Prostate gland (tissue), 2 donors: ENCODE results near the gene SLC28A3. TPM values are rescaled to one million over a fixed set of nuclear protein-coding genes. Genes with fewer than 3 reads are reported as not detected.

Experiments used
- DNase-seq: peaks from one replicate; pipeline ENCODE4 v3.0.0-alpha.2; 2019; ENCODE audit warnings: low spot score
- H3K27ac ChIP-seq, 2 donors: fragments of 200-600 bp; sonication (generic); 2 replicates each; pipeline ENCODE4 v1.5.1; 2017 to 2019
- H3K27me3 ChIP-seq: fragments of 200-600 bp; sonication (generic); replicated peaks from 2 replicates; pipeline ENCODE4 v1.5.1; 2019; ENCODE audit not compliant: insufficient read depth
- H3K36me3 ChIP-seq, 2 donors: fragments of 200-600 bp; sonication (generic); 1 replicate in 1 of 2; 2 replicates in 1 of 2; pipeline versions ENCODE4 v1.5.1 to v1.8.1; 2017 to 2019
- H3K4me1 ChIP-seq: fragments of 200-600 bp; sonication (generic); replicated peaks from 2 replicates; pipeline ENCODE4 v1.5.1; 2019
- H3K4me3 ChIP-seq, 2 donors: fragments of 200-600 bp; sonication (generic); 2 replicates each; pipeline ENCODE4 v1.5.1; 2017 to 2019
- H3K9me3 ChIP-seq: fragments of 200-600 bp; sonication (generic); 2 replicates; pipeline ENCODE4 v1.5.1; 2017
- CTCF ChIP-seq, 4 experiments: fragments of 200-600 bp in 2 of 4; fragments of 450-650 bp in 2 of 4; sonication (generic) in 2 of 4; IDR thresholded peaks; 1 replicate in 3 of 4; 2 replicates in 1 of 4; pipeline ENCODE4 v1.5.1; 2016 to 2019; ENCODE audit warnings: antibody characterized with exemption in 4 of 4, mild to moderate bottlenecking in 2 of 4, moderate library complexity in 2 of 4
- POLR2A ChIP-seq: fragments of 450-650 bp; IDR thresholded peaks from one replicate; pipeline ENCODE4 v1.6.1; 2016; ENCODE audit warnings: antibody characterized with exemption, mild to moderate bottlenecking
- POLR2AphosphoS5 ChIP-seq: sonication (generic); formaldehyde crosslinking; IDR thresholded peaks from one replicate; pipeline ENCODE4 v1.6.1; 2017; ENCODE audit warnings: antibody characterized with exemption
- WGBS: methylation state at CpG from one replicate; pipeline ENCODE4 v1.1.5; 2018; 5-methylcytosine and 5-hydroxymethylcytosine counted together
- intact Hi-C: fragments of 100-400 bp; cut with DNase I; formaldehyde crosslinking; loops from one replicate; pipeline ENCODE4 v1.14.2; 2022
- total RNA-seq, 2 donors: library from RNA; depleted of rRNA; stranded (reverse); fragments of >200 nt; gene quantifications; one replicate each; pipeline ENCODE4 v1.1.0, GENCODE V29; 2016

Gene SLC28A3
- total RNA-seq, 2 donors from 2014 or later = 0.23 TPM; not detected in 1

GRCh38 chr9:84235511-84235910, 105.0 kb downstream of the SLC28A3 start:
- Histone ChIP-seq H3K27ac (no peak overlapping the region), H3K27me3 (no peaks in the 10 kb centered on the region), H3K9me3 (no peaks in the 10 kb centered on the region), H3K36me3 (no peaks in the 10 kb centered on the region), H3K4me1 (no peaks in the 10 kb centered on the region), H3K4me3 (no peak overlapping the region)
- intact Hi-C loops = no loop called here
- no peak for TF ChIP-seq POLR2AphosphoS5
- no peak for TF ChIP-seq CTCF (IDR thresholded peaks at IDR 0.05)
- no peak for TF ChIP-seq POLR2A
- DNase-seq = no peak
- 89% methylated on average over 4 of the region's 4 CpGs for WGBS

- intact Hi-C loops = no loop called here
- Histone ChIP-seq H3K9me3 (no peaks in the 10 kb centered on the region), H3K27ac (no peak overlapping the region), H3K27me3 (no peaks in the 10 kb centered on the region), H3K36me3 (no peaks in the 10 kb centered on the region), H3K4me3 (no peak overlapping the region), H3K4me1 (no peaks in the 10 kb centered on the region)
- DNase-seq = no peak
- WGBS = 52% methylated on average over 6 of the region's 6 CpGs
- TF ChIP-seq CTCF (IDR thresholded peaks at IDR 0.05) (no peak), POLR2AphosphoS5 (no peak), POLR2A (no peak)
Measured at GRCh38 chr9:84230355-84231145, 110.0 kb downstream of the SLC28A3 start.

DNA sequence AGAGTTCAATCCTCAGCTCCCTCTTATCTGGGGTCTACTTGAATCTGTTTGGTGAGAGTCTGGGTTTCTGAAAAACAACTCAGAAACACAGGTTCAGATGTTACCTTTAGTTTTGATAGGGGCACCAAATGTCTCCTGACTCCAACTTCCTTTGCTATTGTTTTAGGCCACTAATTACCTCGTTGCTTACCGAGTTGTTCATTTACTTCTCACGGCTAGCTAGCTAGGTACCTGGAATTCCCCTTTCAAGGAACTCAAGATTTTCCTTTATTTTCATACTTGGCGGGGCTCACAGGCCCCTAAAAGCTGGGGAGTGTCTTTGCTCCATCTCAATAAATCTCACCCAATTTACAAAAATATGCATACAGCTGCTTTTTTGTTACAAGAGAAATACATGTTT, 111.4 kb downstream of the SLC28A3 start:
- WGBS = 60% methylated on average over 4 of the region's 4 CpGs
- DNase-seq = no peak
- Histone ChIP-seq H3K4me1 (no peaks in the 10 kb centered on the region), H3K9me3 (no peaks in the 10 kb centered on the region), H3K4me3 (no peak overlapping the region), H3K36me3 (no peaks in the 10 kb centered on the region), H3K27ac (no peak overlapping the region), H3K27me3 (no peaks in the 10 kb centered on the region)
- intact Hi-C loops = no loop called here
- TF ChIP-seq POLR2AphosphoS5 (no peak), POLR2A (no peak)

- Histone ChIP-seq H3K27ac (no peak overlapping the region), H3K36me3 (no peaks in the 10 kb centered on the region), H3K4me3 (no peak overlapping the region), H3K27me3 (no peaks in the 10 kb centered on the region), H3K4me1 (no peaks in the 10 kb centered on the region), H3K9me3 (no peaks in the 10 kb centered on the region)
- no peak for TF ChIP-seq CTCF (IDR thresholded peaks at IDR 0.05)
- no peak for TF ChIP-seq POLR2A
- no peak for TF ChIP-seq POLR2AphosphoS5
- intact Hi-C loops = no loop called here
- no peak for DNase-seq
- 51% methylated on average over 5 of the region's 5 CpGs for WGBS
Measured at GRCh38 chr9:84228130-84228720, 112.3 kb downstream of the SLC28A3 start.

DNA sequence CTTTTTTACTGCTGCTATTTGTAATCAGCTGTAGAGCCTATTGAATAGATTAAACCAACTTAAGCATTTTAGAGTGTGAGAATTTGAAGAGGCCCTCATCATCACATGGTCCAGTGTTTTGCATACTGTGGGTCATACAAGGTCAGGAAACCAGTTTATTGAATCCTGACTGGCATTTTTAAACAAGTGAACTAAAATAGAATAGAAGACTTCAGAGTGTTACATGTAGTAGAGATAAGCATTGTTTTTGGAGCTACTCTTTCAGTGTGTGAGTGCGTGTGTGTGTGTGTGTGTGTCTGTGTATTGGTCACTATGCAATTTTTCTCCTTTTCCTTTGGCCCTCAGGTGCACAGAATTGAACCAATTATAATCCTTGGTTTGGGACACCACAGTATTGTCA, 114.4 kb downstream of the SLC28A3 start:
- no peaks in the 10 kb centered on the region for H3K27me3 ChIP-seq
- H3K9me3 ChIP-seq = no peaks in the 10 kb centered on the region
- no peaks in the 10 kb centered on the region for H3K36me3 ChIP-seq
- no peak overlapping the region for H3K27ac ChIP-seq
- 81% methylated on average over 1 of the region's 1 CpG for WGBS
- H3K4me1 ChIP-seq = no peaks in the 10 kb centered on the region
- H3K4me3 ChIP-seq = no peak overlapping the region
- no peak for DNase-seq
- no peak for TF ChIP-seq CTCF (IDR thresholded peaks at IDR 0.05)
- TF ChIP-seq POLR2AphosphoS5 = no peak
- TF ChIP-seq POLR2A = no peak
- intact Hi-C loops = no loop called here
